HUES6 (cell line): ENCODE data around the gene SPPL2C.

Experiments used
- H3K27ac ChIP-seq: 2 replicates; pipeline ENCODE4 v1.7.0; 2013; ENCODE audit warnings: low read depth, mild to moderate bottlenecking, low read length, inconsistent platforms
- H3K27me3 ChIP-seq: 2 replicates; pipeline ENCODE4 v1.6.1; 2013; ENCODE audit warnings: low read length; ENCODE audit not compliant: control insufficient read depth, insufficient read depth
- H3K36me3 ChIP-seq: 2 replicates; pipeline ENCODE4 v1.6.1; 2013; ENCODE audit warnings: low read length; ENCODE audit not compliant: control insufficient read depth, insufficient read depth
- H3K4me1 ChIP-seq: 2 replicates; pipeline ENCODE4 v1.6.1; 2013; ENCODE audit warnings: low read length; ENCODE audit not compliant: control insufficient read depth, insufficient read depth
- H3K4me3 ChIP-seq: 2 replicates; pipeline ENCODE4 v1.5.1; 2013; ENCODE audit warnings: low read depth, low read length
- H3K9ac ChIP-seq: one replicate; pipeline ENCODE4 v1.6.1; 2013; ENCODE audit warnings: mild to moderate bottlenecking, low read length
- H3K9me3 ChIP-seq: 2 replicates; pipeline ENCODE4 v1.6.1; 2013; ENCODE audit warnings: low read depth, low read length; ENCODE audit not compliant: control insufficient read depth, insufficient read depth

The SPPL2C gene

GRCh38 chr17:45886852-45887251, 42.2 kb downstream of the SPPL2C start:
- no peak overlapping the region for H3K4me3 ChIP-seq
- peaks cover 16% of the 10 kb centered on the region; the same call in 1 of the 2 replicates for H3K27me3 ChIP-seq
- H3K4me1 ChIP-seq, result no peaks in the 10 kb centered on the region

GRCh38 chr17:45888392-45888791, 43.7 kb downstream of the SPPL2C start:
- no peaks in the 10 kb centered on the region for H3K9me3 ChIP-seq
- H3K9ac ChIP-seq, result no peak overlapping the region
- no peak overlapping the region for H3K4me3 ChIP-seq
- no peak overlapping the region for H3K27ac ChIP-seq
- H3K36me3 ChIP-seq, result no peaks in the 10 kb centered on the region
- no peaks in the 10 kb centered on the region for H3K4me1 ChIP-seq
- peaks cover 30% of the 10 kb centered on the region for H3K27me3 ChIP-seq

More at GRCh38 chr17:45886852-45887251, 42.2 kb downstream of the SPPL2C start:
- H3K9ac ChIP-seq, result no peak overlapping the region
- H3K9me3 ChIP-seq, result no peaks in the 10 kb centered on the region
- H3K27ac ChIP-seq, result no peak overlapping the region
- H3K36me3 ChIP-seq, result no peaks in the 10 kb centered on the region

- H3K9me3 ChIP-seq, result no peaks in the 10 kb centered on the region
- H3K36me3 ChIP-seq, result no peaks in the 10 kb centered on the region
- peaks cover 37% of the 10 kb centered on the region for H3K27me3 ChIP-seq
- H3K9ac ChIP-seq, result no peak overlapping the region
- no peak overlapping the region for H3K27ac ChIP-seq
- H3K4me3 ChIP-seq, result no peak overlapping the region
- peaks cover 3% of the 10 kb centered on the region; the same call in 1 of the 2 replicates for H3K4me1 ChIP-seq
These were observed 44.9 kb downstream of the SPPL2C start for GRCh38 chr17:45889579-45889978.

- Histone ChIP-seq H3K36me3 (no peaks in the 10 kb centered on the region), H3K4me1 (peaks cover 12% of the 10 kb centered on the region), H3K9me3 (no peaks in the 10 kb centered on the region), H3K4me3 (peak overlapping the region; percentile 78), H3K27me3 (peaks cover 78% of the 10 kb centered on the region), H3K27ac (no peak overlapping the region), H3K9ac (peak overlapping the region; percentile 66)
These were observed 49.0 kb downstream of the SPPL2C start for GRCh38 chr17:45893725-45894021.

GRCh38 chr17:45894022-45894784, 49.5 kb downstream of the SPPL2C start, which contains the start of gene MAPT:
Gene MAPT, plus strand, starts transcription at chr17:45894554. Its CDS starts 67,784 bp downstream, at chr17:45962338.
- Histone ChIP-seq H3K27me3 (peaks cover 83% of the 10 kb centered on the region), H3K9ac (peak within 1 kb of the TSS; percentile 66), H3K9me3 (no peaks in the 10 kb centered on the region), H3K4me3 (peak within 1 kb of the TSS; percentile 78), H3K4me1 (peaks cover 12% of the 10 kb centered on the region), H3K27ac (no peak within 1 kb of the TSS), H3K36me3 (no peaks in the 10 kb centered on the region)

- Histone ChIP-seq H3K4me3 (peak overlapping the region; percentile 78), H3K36me3 (no peaks in the 10 kb centered on the region), H3K9me3 (no peaks in the 10 kb centered on the region), H3K9ac (no peak overlapping the region), H3K27me3 (peaks cover 88% of the 10 kb centered on the region), H3K27ac (no peak overlapping the region), H3K4me1 (peaks cover 12% of the 10 kb centered on the region)
These were observed 50.8 kb downstream of the SPPL2C start for GRCh38 chr17:45895304-45895968.

GRCh38 chr17:45895969-45896785, 51.5 kb downstream of the SPPL2C start:
- Histone ChIP-seq H3K27me3 (peaks cover 90% of the 10 kb centered on the region), H3K4me3 (peak overlapping the region; percentile 78), H3K27ac (no peak overlapping the region), H3K4me1 (peaks cover 12% of the 10 kb centered on the region), H3K9me3 (no peaks in the 10 kb centered on the region), H3K9ac (no peak overlapping the region), H3K36me3 (no peaks in the 10 kb centered on the region)
